ENCODE data around the gene CDK10.
"Not testable (repeated sequence)": the region's sequence is repeated elsewhere in the genome, so short reads cannot be mapped to it uniquely, and the experiment has no call there.

Gene CDK10, protein sequence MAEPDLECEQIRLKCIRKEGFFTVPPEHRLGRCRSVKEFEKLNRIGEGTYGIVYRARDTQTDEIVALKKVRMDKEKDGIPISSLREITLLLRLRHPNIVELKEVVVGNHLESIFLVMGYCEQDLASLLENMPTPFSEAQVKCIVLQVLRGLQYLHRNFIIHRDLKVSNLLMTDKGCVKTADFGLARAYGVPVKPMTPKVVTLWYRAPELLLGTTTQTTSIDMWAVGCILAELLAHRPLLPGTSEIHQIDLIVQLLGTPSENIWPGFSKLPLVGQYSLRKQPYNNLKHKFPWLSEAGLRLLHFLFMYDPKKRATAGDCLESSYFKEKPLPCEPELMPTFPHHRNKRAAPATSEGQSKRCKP

GRCh38 chr16:89686520-89687091, at the start of gene CDK10:
Gene CDK10 (plus strand): TSS chr16:89686689. CDS start chr16:89686711, 22 bp downstream.
- no peak for FAIRE-seq

DNA sequence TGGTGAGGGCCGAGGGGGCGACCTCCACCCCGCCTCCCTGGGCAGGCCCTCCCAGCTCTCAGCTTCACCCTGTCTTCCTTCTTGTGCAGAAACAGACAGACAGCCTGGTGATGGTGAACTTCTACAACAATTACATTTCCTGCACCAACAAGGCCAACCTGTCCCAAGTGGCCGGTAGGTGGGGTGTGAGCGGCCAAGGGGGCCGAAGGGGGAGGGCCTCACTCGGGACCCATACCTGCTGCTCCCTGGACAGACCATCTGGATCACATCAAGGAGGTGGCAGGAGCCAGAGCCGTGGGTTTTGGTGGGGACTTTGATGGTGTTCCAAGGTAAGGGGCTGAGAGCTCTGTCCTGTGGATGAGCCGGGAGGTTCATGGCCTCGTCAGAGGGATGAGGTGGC, 49.1 kb upstream of the CDK10 start:
- FAIRE-seq: no peak

GRCh38 chr16:89638455-89638854, 48.0 kb upstream of the CDK10 start:
- no peak for FAIRE-seq

DNA sequence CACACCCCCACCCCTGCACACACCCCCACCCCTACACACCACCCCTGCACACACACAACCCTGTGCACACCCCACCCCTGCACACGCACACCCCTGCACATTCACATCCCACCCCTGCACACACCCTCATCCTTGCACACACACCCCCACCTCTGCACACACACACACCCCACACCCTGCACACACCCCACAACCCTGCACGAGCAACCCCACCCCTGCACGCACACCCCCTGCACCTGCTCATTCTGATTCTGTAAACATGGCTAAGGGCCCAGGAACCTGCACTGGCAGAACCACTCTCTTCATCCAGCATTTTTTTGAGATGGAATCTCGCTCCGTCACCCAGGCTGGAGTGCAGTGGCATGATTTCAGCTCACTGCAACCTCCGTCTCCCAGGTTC, 47.1 kb upstream of the CDK10 start:
- FAIRE-seq: no peak

DNA sequence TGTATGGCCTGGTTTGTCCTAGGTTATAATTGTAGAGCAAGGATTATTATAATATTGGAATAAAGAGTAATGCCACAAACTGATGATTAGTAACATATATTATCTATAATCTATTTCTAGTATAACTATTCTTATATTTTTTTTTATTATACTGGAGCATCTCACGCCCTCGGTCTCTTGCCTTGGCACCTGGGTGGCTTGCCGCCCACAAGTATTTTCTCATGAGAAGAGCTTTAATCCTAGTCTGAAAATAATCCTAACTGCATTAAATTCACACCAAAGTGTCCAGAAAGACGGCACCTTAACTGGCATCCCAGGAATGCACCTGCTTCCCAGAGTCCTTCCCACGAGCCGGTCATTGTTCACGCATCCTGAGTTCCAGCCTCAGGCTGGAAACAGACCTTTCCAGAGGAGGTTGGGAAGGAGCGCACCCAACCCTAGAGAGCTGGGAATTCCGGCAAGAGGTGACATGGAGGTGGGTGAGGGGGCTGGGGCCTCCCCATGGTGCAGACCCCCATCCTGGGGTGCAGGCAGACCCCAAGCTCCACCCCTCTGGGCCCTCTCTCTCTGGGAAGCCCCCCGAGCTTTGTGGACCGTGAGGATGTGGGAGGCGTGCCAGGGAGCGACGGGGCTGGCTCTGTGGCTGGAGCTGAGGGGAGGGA, 44.9 kb upstream of the CDK10 start:
- no peak for FAIRE-seq

DNA sequence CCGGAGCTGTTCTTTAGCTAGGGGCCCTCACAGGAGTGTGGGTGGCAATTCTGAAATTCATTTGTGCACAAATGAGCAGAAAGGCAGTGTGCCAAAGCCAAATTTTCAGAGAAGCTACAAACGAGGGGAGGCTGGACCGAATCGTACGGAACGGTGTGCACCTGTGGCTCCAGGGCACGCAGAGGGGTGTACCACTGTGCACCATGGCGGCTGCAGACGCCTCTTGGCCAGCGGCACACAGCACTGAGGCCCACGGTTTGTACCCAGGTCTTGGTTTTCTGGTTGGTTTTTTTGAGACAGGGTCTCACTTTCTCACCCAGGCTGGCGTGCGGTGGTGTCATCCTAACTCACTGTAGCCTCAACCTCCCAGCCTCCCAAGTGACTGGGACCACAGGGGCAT, 43.9 kb upstream of the CDK10 start:
- FAIRE-seq: no peak

DNA sequence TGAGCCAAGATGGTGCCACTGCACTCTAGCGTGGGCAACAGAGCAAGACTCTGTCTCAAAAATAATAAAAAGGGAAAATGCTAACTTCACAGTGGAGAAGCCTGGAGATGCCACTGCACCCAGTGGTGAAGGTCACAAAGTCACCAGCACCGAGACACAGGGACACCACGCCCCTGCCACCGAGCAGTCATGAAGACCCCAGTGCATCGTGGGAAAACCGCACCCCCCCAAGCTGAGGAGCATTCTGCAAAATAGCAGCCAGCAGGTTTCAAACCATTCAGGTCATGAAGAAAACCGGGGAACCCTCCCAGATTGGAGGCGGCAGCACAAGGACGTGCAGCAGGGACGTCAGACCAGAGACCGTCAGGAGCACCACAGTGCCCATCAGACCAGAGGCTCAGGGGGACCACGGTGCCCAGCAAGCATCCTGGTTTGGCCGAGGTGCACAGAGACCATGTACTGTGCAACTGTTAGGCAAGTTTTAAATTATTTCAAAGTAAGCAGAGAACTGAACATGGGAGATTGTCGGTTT, 42.7 kb upstream of the CDK10 start:
- no peak for FAIRE-seq

DNA sequence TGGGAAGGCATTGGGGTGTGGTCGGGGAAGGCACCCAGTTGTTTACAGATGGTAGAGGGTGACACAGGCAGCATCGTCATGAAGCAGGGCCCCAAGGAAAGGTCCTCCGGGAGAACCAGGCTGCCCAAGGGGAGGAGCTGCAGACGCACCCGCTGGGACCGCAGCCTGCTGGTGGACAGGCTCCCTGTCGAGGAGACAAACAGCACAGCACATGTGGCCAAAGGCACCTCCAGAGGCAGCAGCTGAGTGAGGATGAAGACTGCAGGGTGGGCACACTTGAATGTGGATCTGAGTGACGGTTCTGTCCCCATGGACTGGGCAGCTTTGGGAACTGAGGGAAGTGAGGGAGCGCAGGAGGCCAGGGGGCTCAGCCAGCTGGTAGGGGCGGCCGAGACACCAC, 41.4 kb upstream of the CDK10 start:
- FAIRE-seq: no peak

GRCh38 chr16:89646270-89646669, 40.2 kb upstream of the CDK10 start:
- FAIRE-seq: no peak

- FAIRE-seq: no peak
Observed at GRCh38 chr16:89646906-89647305, 39.6 kb upstream of the CDK10 start.

DNA sequence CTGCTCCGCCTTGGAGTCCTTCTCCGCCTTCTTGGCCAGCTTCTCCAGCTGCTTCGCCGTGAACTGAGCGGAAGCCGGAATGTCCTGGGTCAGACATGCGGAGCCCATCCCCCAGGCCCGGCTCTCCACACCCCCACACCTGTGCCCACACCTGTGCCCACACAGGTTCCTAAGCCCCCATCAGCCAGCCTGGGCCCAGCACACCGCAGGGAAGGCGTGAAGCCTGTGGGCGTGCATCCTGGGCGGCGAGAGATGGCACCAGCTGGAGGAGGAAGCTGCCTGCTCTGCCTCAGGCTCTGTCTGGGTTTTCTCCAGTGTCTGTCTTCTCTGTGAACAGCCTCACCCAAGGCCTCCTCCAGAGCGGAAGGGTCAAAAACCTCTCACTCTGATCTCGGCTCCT, 34.9 kb upstream of the CDK10 start:
- no peak for FAIRE-seq

- no peak for FAIRE-seq
Observed at GRCh38 chr16:89653656-89654295, 32.7 kb upstream of the CDK10 start.

DNA sequence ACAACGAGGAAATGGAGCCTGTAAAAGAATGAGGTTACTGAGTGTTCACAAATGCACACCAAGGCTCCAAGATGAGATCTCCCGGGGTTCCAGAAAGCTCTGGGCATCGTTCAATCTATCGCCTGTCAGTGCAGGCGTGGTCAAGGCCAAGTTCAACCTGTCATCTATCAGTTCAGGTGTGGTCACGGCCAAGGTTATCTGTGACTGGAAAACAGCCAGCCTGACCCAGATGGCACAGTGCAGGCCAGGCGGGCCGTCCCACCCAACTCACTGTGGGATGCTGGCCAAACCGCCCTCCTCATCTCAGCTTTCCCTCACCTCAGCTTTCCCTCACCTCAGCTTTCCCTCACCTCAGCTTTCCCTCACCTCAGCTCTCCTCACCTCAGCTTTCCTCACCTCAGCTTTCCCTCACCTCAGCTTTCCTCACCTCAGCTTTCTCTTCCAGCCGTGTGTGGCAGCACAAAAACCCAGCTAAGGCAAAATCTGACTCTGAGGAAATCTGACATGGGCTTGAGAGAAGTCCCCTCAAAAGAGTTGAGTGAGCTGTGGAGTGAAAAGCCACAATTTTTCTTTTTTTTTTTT, 31.3 kb upstream of the CDK10 start:
- FAIRE-seq: no peak

GRCh38 chr16:89656435-89657121, 29.9 kb upstream of the CDK10 start:
- FAIRE-seq: no peak

- FAIRE-seq: no peak
Observed at GRCh38 chr16:89657442-89658220, 28.9 kb upstream of the CDK10 start, which contains the start of the genes CHMP1A and SPATA33. Gene CHMP1A (minus strand): TSS chr16:89657708. CDS start chr16:89657588, 120 bp downstream. Gene SPATA33 (plus strand): TSS chr16:89657836. CDS start chr16:89657912, 76 bp downstream.

DNA sequence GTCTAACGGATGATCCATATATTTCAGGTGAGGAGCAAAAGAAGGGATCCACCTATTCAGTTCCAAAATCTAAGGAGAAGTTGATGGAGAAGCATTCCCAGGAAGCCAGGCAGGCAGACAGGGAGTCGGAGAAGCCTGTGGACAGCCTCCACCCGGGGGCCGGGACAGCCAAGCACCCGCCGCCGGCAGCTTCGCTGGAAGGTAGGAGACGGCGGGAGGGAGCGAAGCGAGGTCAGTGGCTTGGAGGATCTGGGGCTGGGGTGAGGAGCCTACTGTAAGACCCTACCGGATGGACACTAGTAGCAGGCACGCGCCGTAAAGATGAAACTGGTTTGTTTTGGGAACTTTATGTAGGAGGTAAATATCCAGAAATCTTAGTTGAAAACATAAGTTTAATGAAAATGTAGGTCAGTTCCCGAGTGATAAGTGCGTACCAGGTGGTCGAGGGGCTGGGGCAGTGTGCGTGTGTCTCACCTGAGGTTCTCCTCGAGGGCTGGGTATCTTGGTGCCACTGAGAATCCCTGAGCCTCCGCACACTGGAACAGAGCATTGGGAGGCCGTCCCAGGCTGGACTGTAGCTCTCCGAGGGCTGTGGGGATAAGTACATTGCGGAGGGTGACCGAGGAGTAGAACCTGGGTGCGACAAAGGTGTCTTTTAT, 28.1 kb upstream of the CDK10 start:
- no peak for FAIRE-seq

- FAIRE-seq: no peak
Observed at GRCh38 chr16:89660146-89660545, 26.3 kb upstream of the CDK10 start.

DNA sequence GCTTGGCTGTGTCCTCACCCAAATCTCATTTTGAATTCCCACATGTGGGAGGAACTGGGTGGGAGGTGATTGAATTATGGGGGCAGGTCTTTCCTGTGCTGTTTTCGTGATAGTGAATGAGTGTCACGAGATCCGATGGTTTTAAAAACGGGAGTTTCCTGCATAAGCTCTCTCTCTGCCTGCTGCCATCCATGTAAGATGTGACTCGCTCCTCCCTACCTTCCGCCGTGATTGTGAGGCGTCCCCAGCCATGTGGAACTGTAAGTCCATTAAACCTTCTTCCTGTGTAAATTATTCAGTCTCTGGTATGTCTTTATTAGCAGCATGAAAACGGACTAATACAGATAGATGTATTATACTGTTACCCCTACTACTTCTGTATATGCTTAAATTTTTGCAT, 25.3 kb upstream of the CDK10 start:
- no peak for FAIRE-seq

- not testable (repeated sequence) for FAIRE-seq
Observed at GRCh38 chr16:89664238-89664637, 22.3 kb upstream of the CDK10 start.

DNA sequence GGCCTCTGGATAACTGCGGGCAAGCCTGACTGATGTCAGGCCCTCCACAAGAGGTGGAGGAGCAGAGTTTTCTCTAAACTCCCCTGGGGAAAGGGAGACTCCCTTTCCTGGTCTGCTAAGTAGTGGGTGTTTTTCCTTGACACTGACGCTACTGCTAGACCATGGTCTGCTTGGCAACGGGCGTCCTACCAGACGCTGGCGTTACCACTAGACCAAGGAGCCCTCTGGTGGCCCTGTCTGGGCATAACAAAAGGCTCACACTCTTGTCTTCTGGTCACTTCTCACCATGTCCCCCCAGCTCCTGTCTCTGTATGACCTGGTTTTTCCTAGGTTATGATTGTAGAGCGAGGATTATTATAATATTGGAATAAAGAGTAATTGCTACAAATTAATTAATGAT, 19.5 kb upstream of the CDK10 start:
- FAIRE-seq: not testable (repeated sequence)

- no peak for FAIRE-seq
Observed at GRCh38 chr16:89667633-89668032, 18.9 kb upstream of the CDK10 start.
